Endometrial microvascular endothelial cells (primary cell): ENCODE data around the gene LRRC3. TPM values are rescaled to one million over a fixed set of nuclear protein-coding genes. Genes with fewer than 3 reads are reported as not detected.

ENCODE experiments used
- in situ Hi-C: cut with HindIII; loops from 2 replicates; pipeline ENCODE4 v1.10.0; 2017; ENCODE audit warnings: low sequenced_read_pairs, low pct_unique_long_range_greater_than_20kb; ENCODE audit errors: inconsistent ontology term
- total RNA-seq: library from RNA; depleted of rRNA; stranded (reverse); fragments of >200 nt; gene quantifications from one replicate; pipeline ENCODE4 v1.2.3, GENCODE V29; 2015; ENCODE audit errors: inconsistent ontology term

Gene LRRC3
- total RNA-seq, 1 donor from 2014 or later, result 3.9 TPM

DNA sequence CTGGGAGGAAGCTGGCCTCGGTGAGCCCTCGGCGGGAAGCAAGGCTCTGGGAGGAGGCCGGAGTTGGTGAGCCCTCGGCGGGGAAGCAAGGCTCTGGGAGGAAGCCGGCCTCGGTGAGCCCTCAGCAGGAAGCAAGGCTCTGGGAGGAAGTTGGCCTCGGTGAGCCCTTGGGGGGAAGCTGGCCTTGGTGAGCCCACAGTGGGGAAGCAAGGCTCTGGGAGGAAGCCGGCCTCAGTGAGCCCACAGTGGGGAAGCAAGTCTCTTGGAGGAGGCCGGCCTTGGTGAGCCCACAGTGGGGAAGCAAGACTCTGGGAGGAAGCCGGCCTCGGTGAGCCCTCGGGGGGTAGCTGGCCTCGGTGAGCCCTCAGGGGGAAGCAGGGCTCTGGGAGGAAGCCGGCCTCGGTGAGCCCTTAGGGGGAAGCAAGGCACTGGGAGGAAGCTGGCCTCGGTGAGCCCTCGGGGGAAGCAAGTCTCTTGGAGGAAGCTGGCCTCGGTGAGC, 48.6 kb downstream of the LRRC3 start:
- in situ Hi-C loops, result no loop called here

DNA sequence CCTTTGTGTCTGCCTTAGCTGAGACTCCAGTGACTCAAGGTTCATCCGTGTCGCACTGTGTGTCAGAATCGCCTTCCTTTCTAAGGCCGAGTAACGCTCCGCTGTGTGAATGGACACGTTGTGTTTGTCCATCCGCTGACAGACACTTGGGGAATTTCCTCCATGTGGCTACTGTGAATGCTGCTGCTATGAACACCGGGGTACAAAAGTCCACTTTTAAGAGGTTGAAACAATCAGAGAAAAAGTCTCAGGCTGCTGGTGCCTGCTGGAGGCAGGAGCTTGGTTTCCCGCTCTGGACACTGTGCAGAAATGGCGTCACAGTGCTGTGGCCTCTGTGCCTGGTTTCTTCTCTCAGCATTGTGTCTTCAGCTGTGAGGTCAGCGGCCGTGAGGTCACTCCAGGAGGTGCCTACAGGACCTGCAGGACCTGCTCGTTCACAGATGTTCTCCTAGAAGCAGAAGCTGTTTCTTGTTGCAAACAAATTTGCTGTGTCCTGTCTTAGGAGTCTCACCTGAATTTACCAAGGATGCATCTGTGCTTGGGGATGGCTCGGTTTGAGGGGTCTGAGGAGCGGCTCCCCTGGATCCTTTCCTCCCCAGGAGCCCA, 50.5 kb downstream of the LRRC3 start:
- in situ Hi-C loops, result no loop called here

DNA sequence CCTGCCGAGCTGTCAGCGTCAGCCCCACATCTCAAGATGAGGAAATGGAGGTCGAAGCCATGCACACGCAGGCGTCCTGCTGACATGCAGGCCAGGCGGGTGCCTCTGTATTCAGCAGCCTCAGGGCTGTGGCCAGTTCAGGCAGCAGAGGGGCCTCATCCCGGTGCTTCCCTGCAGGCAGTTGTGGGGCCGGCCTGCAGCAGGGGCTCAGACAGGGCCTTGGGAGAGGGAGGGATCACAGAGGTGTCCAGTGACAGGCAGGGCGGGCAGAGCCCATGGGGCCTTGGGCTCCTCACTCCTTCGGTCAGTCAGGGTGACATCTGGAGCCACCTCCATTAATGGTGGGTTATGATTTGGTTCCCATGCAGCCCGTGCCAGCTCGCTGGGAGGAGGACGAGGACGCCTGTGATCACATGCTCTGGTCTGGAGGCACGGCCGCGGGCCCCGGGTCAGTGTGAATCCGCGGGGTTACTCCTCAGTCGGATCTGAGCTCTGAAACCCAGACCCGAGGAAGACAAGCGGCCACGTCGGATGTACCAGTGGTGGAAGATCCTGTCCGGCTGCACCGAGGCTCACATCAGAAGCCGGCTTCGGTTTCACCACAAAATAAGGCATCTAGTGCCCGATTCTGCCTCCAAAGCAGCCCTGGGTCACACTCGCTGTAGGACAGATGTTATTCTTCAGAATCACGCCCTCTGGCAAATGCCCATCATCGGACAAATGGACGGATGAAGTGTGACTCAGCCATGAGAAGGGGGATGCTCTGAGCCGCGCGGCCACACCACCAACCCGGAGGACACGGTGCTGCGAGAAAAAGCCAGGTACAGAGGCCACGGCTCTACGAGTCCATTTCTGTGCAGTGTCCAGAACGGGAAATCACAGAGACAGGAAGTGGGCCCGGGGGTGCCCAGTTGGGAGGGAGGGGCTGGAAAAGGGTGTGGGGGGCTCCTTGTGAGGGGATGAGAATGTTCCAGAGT, 51.3 kb downstream of the LRRC3 start:
- in situ Hi-C loops, result no loop called here

DNA sequence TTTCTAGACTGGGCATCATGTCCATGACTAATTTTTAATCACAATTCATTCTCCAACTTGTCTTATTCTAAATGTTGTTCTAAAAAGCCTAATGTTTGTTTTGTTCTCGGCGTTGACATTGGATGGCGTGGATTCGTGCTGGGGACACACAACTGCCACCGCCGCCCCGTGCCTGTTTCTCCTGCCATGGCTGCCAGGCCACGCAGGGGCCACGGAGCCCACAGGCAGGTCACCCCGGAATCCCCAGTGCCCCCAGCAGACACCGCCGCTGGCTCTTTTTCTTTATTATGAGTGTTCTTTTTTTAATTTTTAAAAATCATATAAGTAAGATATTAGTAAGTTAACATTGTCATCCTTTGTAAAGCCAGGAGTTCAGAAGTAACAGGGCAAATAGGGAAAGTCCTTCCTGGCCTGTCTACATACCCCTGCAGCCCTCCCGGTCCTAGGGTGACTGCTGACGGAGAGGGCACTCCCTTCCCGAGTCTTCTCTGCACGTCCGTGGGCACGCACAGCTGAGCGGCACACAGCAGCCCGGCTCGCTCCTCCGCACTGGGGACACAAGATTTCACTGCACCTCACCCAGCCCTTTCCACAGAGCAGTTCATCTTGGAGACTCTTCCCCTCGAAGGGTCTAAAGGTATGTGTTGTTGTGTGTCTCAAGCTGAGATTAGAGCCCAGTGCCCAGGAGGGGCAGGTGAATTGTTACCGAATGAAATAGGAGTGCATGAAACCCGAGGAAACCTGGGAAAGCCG, 52.5 kb downstream of the LRRC3 start:
- in situ Hi-C loops, result no loop called here

DNA sequence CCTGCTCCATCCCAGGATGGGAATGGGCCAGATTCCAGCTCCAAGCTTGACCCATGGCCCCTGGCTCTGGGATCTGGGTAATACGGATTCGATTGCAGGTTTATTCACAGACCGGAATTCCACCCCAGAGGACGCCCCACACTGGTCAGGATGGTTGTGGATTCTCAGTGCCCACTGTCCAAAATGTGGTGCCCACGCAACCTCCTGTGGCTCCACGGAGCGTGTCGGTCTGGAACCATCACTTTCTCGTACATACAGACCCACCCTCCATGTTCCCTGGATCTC, 53.1 kb downstream of the LRRC3 start:
- in situ Hi-C loops, result no loop called here

DNA sequence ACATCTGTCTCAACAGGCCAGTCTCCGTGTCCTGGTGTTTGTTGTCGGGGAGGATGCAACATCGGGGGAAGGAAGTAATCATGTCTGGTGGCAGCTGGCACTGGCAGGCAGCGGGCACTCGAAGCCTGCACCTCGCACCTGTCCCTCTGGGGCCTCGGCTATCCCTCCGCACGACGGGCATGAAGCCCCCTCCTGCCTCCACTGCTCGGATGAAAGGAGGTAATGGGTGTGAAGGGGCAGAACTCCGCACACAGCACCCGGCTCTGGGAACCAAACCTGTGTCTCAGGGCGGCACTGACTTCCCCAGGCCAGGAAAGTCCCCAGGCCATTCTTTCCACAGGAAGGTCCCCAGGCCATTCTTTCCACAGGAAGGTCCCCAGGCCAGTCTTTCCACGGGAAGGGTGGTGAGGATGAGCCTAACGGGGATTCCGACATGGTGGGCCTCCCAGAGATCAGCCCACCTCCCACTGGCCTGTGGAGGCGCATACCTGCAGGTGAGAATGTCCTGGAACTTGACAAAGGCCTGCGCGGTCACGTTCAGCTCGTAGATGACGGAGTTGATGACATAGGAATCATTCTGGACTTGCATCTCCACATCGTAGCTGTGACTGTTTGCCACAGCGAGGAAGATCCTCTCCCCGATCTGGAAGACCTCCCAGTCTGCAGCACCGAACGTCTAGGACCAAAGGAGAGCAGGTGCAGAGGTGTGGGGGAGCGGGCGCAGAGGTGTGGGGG, 53.6 kb downstream of the LRRC3 start:
- in situ Hi-C loops, result no loop called here

DNA sequence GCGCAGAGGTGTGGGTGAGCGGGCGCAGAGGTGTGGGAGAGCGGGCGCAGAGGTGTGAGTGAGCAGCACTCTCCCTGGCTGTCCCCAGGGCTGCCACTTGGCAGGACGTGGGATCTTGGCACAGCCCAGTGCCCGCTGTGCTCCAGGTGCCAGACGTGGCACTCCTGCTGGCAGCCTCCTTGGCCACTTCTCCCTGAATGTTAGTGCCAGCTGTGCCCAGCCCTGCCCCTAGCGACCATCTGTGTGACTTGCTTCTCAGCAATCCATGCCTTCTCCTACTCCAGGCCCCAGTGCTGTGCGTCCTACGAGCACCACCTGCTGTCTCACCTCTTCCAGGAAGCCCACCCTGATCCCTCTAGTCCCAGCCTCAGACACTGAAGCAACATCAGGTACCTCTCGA, 54.2 kb downstream of the LRRC3 start:
- in situ Hi-C loops, result no loop called here

DNA sequence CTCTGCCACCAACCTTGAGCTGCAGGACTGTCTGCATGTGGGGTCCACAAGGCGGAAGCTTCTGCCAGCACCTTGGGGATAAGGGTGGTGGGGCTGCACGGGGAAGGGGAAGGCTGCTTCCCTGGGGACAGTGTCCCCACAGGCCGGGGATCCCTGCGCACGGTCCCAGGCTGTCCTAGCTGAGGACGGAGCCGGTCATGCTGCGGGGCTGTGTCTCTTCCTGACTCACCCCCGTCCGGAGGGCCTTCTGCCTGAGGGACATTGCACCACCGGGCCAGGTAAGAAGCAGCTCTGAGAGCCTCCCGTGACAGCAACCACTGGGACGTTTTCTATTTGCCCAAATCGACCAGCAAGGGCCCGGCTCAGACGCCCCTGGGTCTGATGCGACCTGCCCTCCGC, 54.8 kb downstream of the LRRC3 start:
- in situ Hi-C loops, result no loop called here

DNA sequence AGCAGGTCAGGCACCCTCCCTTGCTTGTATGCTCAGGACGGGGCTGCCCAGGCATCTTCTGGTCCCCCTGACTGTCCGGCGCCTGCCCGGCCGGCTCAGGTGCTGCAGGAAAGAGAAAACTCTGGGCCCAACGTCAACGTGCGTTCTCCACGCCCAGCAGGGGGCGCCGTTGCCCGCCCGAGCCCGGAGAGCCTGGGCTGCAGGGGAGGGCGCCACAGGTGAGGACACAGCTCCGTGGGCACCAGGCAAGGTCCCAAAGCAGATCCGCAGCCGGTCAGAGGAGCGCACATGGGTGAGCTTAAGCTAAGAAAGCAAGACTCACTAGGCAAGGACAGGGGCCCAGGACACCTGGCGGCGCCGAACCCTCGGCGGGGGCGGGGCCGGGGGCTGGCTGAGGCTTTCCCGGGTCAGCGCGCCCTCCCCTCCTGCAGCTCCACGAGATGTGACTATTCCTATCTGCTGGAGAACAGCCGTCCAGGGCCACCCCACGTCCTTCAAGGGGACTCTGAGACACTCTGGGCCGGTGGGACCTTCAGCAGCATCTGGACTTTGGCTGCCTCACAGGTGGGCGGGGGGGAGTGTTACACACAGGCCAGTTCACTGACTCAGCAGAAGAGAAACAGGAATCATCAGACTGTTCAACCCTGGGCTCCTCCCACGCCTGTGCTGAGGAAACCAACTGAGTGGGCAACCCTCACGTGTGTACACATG, 55.4 kb downstream of the LRRC3 start:
- in situ Hi-C loops, result no loop called here

DNA sequence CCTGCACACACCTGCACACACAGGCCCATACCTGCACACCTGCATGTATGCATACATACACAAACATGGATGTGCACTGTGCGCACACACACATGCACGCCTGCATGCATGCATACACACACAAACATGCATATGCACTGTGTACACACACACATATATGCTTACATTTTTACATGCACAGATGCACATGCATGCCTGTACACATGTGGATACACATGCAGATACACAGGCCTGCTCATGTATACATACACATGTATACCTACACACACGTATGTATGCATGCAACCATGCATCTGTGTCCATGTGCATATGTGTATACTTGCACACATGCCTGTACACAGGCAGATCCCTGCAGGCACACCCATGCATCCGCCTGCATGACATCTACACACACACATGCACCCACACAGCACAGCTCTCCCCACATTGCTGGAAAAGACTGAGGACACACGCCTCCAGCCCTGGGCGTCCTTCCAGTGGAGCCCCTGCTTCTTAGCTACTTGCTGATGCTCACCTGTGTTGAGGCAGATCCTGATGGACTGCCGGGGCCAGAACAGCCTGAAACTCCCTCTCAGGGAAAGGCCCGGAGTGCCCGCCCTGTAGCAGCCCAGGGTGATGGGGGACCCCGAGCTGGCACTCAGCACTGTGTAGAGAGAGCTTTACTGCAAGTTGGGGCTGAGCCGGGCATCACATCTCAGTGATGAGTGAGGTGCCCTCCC, 56.1 kb downstream of the LRRC3 start:
- in situ Hi-C loops, result no loop called here

Other genes with a start within 250 kb of the LRRC3 start
- gene ICOSLG, start 214.6 kb upstream of the LRRC3 start, total RNA-seq, result under 0.01 TPM
- gene DNMT3L, start 193.6 kb upstream of the LRRC3 start, total RNA-seq, result not detected
- gene AIRE, start 169.6 kb upstream of the LRRC3 start, total RNA-seq, result not detected
- 154 TPM for gene PFKL, start 155.5 kb upstream of the LRRC3 start, total RNA-seq
- 5.6 TPM for gene CFAP410, start 116.1 kb upstream of the LRRC3 start, total RNA-seq
- gene TRPM2, start 101.9 kb upstream of the LRRC3 start, total RNA-seq, result 19.0 TPM
- not detected for gene KRTAP10-1, start 84.7 kb downstream of the LRRC3 start, total RNA-seq
- gene KRTAP10-2, start 96.0 kb downstream of the LRRC3 start, total RNA-seq, result not detected
- not detected for gene KRTAP10-3, start 103.3 kb downstream of the LRRC3 start, total RNA-seq
- not detected for gene KRTAP10-4, start 118.2 kb downstream of the LRRC3 start, total RNA-seq
- gene KRTAP10-5, start 125.1 kb downstream of the LRRC3 start, total RNA-seq, result not detected
- gene KRTAP10-6, start 137.0 kb downstream of the LRRC3 start, total RNA-seq, result not detected
- gene KRTAP10-7, start 145.1 kb downstream of the LRRC3 start, total RNA-seq, result not detected
- gene KRTAP10-8, start 156.6 kb downstream of the LRRC3 start, total RNA-seq, result not detected
- gene KRTAP10-9, start 171.6 kb downstream of the LRRC3 start, total RNA-seq, result not detected
- not detected for gene KRTAP10-10, start 181.8 kb downstream of the LRRC3 start, total RNA-seq
- not detected for gene KRTAP10-11, start 190.9 kb downstream of the LRRC3 start, total RNA-seq
- not detected for gene KRTAP12-4, start 199.1 kb downstream of the LRRC3 start, total RNA-seq
- not detected for gene KRTAP12-3, start 202.4 kb downstream of the LRRC3 start, total RNA-seq
- gene KRTAP12-2, start 211.4 kb downstream of the LRRC3 start, total RNA-seq, result not detected
- not detected for gene KRTAP12-1, start 226.7 kb downstream of the LRRC3 start, total RNA-seq
- gene KRTAP10-12, start 241.7 kb downstream of the LRRC3 start, total RNA-seq, result not detected